ENCODE measurements around the gene DHH.
"Not testable (repeated sequence)": the region's sequence is repeated elsewhere in the genome, so short reads cannot be mapped to it uniquely, and the experiment has no call there.

The DHH gene

DNA sequence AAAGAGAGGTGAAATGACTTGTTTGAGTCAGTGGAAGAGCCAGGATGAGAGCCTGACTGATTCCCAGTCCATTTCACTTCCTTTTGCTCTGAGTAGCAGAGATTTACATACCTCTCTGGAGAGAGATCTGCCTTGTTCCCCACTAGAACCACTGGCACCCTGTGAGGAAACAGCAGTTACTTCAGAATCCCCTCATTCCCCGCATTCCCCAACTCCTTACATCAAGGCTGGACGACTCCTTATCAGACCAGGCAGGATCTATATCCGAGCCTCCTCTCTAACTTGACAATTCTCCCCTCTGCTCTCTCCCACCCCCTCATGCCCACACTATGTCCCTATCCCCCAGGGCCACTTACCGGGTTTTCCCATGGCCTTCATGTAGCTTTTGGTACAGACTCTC, 28.5 kb downstream of the DHH start:
- Mint-ChIP-seq H3K4me3 (no peak overlapping the region), H3K27ac (no peak overlapping the region), H3K36me3 (no peaks in the 10 kb centered on the region), H3K4me1 (peaks cover 30% of the 10 kb centered on the region), H3K27me3 (no peaks in the 10 kb centered on the region), H3K9me3 (no peaks in the 10 kb centered on the region)

- no peaks in the 10 kb centered on the region for H3K27me3 Mint-ChIP-seq
- H3K9me3 Mint-ChIP-seq, result no peaks in the 10 kb centered on the region
- H3K4me1 Mint-ChIP-seq, result peaks cover 25% of the 10 kb centered on the region
- no peak overlapping the region for H3K4me3 Mint-ChIP-seq
- no peaks in the 10 kb centered on the region for H3K36me3 Mint-ChIP-seq
- H3K27ac Mint-ChIP-seq, result no peak overlapping the region
Measured at GRCh38 chr12:49064767-49065152, 29.8 kb downstream of the DHH start.

- not testable (repeated sequence) for H3K27me3 Mint-ChIP-seq, H3K27ac Mint-ChIP-seq, H3K9me3 Mint-ChIP-seq, H3K36me3 Mint-ChIP-seq
- Mint-ChIP-seq H3K4me3 (peak overlapping the region; percentile 97), H3K4me1 (peaks cover 36% of the 10 kb centered on the region)
Measured at GRCh38 chr12:49061916-49062315, 32.7 kb downstream of the DHH start.

GRCh38 chr12:49061157-49061650, 33.4 kb downstream of the DHH start:
- Mint-ChIP-seq H3K36me3 (peaks cover 2% of the 10 kb centered on the region), H3K4me1 (peaks cover 43% of the 10 kb centered on the region)

GRCh38 chr12:49060237-49061156, 34.1 kb downstream of the DHH start, which contains the start of gene KMT2D:
TSS of gene KMT2D (minus strand) at chr12:49060794. CDS start at chr12:49055324, 5,470 bp downstream.
- Mint-ChIP-seq H3K9me3 (no peaks in the 10 kb centered on the region), H3K27ac (peak within 1 kb of the TSS; percentile 99), H3K4me1 (peaks cover 50% of the 10 kb centered on the region)

More at GRCh38 chr12:49061157-49061650, 33.4 kb downstream of the DHH start:
- Mint-ChIP-seq H3K27me3 (no peaks in the 10 kb centered on the region), H3K27ac (peak overlapping the region; percentile 99), H3K4me3 (peak overlapping the region; percentile 97), H3K9me3 (no peaks in the 10 kb centered on the region)

GRCh38 chr12:49059299-49060171, 35.1 kb downstream of the DHH start:
- Mint-ChIP-seq H3K36me3 (peaks cover 5% of the 10 kb centered on the region), H3K4me3 (peak overlapping the region; percentile 95), H3K27ac (peak overlapping the region; percentile 95), H3K27me3 (no peaks in the 10 kb centered on the region), H3K9me3 (no peaks in the 10 kb centered on the region), H3K4me1 (peaks cover 59% of the 10 kb centered on the region)

More at GRCh38 chr12:49060237-49061156, 34.1 kb downstream of the DHH start, which contains the start of gene KMT2D:
- H3K27me3 Mint-ChIP-seq, result no peaks in the 10 kb centered on the region
- H3K4me3 Mint-ChIP-seq, result peak within 1 kb of the TSS; percentile 97
- peaks cover 5% of the 10 kb centered on the region for H3K36me3 Mint-ChIP-seq

GRCh38 chr12:49059045-49059298, 35.6 kb downstream of the DHH start:
- Mint-ChIP-seq H3K27ac (peak overlapping the region; percentile 95), H3K4me1 (peaks cover 62% of the 10 kb centered on the region), H3K36me3 (peaks cover 5% of the 10 kb centered on the region), H3K4me3 (peak overlapping the region; percentile 95), H3K9me3 (no peaks in the 10 kb centered on the region), H3K27me3 (no peaks in the 10 kb centered on the region)

- Mint-ChIP-seq H3K27ac (peak overlapping the region; percentile 95), H3K27me3 (no peaks in the 10 kb centered on the region), H3K4me1 (peaks cover 58% of the 10 kb centered on the region), H3K9me3 (no peaks in the 10 kb centered on the region), H3K4me3 (peak overlapping the region; percentile 95), H3K36me3 (peaks cover 5% of the 10 kb centered on the region)
Measured at GRCh38 chr12:49058366-49059044, 36.1 kb downstream of the DHH start.

GRCh38 chr12:49057888-49058287, 36.7 kb downstream of the DHH start:
- H3K4me1 Mint-ChIP-seq, result peaks cover 61% of the 10 kb centered on the region
- H3K27ac Mint-ChIP-seq, result peak overlapping the region; percentile 95
- peaks cover 5% of the 10 kb centered on the region for H3K36me3 Mint-ChIP-seq
- H3K27me3 Mint-ChIP-seq, result no peaks in the 10 kb centered on the region
- peak overlapping the region; percentile 95 for H3K4me3 Mint-ChIP-seq
- H3K9me3 Mint-ChIP-seq, result no peaks in the 10 kb centered on the region

- Mint-ChIP-seq H3K4me1 (peaks cover 61% of the 10 kb centered on the region), H3K27me3 (no peaks in the 10 kb centered on the region), H3K36me3 (peaks cover 13% of the 10 kb centered on the region), H3K9me3 (no peaks in the 10 kb centered on the region), H3K4me3 (peak overlapping the region; percentile 95), H3K27ac (peak overlapping the region; percentile 86)
Measured at GRCh38 chr12:49055978-49056754, 38.4 kb downstream of the DHH start.

- H3K4me3 Mint-ChIP-seq, result no peak overlapping the region
- no peaks in the 10 kb centered on the region for H3K27me3 Mint-ChIP-seq
- H3K27ac Mint-ChIP-seq, result peak overlapping the region; percentile 5
- H3K4me1 Mint-ChIP-seq, result peaks cover 58% of the 10 kb centered on the region
- no peaks in the 10 kb centered on the region for H3K9me3 Mint-ChIP-seq
- peaks cover 13% of the 10 kb centered on the region for H3K36me3 Mint-ChIP-seq
Measured at GRCh38 chr12:49055092-49055491, 39.5 kb downstream of the DHH start.

DNA sequence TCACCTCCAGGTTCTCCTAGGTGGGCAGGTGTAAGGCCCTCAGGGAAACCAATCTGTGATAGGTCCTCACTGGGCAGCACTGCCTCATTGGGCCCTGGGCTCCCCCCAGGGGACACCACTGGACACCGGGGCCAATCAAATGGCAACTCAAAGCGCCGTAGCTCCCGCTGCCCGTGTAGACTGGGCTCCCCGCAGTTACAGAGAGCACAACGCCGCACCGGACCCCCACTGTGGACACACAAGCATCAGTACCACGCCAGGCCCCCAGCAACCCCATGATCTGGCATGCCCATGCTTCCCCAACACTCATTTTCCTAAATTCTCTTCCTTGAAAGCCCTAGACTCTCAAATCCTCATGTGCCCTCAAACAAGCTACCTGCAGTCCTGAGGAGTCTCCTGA, 40.1 kb downstream of the DHH start:
- Mint-ChIP-seq H3K36me3 (peaks cover 13% of the 10 kb centered on the region), H3K9me3 (no peaks in the 10 kb centered on the region), H3K4me1 (peaks cover 58% of the 10 kb centered on the region), H3K27ac (no peak overlapping the region), H3K27me3 (no peaks in the 10 kb centered on the region), H3K4me3 (no peak overlapping the region)

DNA sequence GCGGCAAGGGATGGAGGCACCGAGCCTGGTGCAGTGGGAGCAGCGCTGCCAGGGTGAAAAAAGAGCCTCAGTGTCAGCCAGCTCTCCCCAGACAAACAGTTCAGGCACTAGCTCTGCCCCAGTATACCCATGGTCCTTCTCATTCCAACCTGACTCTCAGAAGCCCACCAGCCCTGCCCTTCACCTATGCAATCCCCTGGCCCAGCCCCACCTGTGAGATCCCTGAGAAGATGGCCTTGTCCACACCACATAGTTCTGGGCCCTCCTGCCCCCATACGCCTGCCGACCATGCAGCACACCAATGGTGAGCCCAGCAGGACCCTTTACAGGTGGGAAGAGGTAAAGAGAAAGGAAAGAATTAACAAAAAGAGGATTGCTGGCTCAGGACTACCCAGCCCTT, 40.5 kb downstream of the DHH start:
- peaks cover 11% of the 10 kb centered on the region for H3K36me3 Mint-ChIP-seq
- H3K4me3 Mint-ChIP-seq, result no peak overlapping the region
- H3K27me3 Mint-ChIP-seq, result no peaks in the 10 kb centered on the region
- H3K9me3 Mint-ChIP-seq, result no peaks in the 10 kb centered on the region
- peaks cover 58% of the 10 kb centered on the region for H3K4me1 Mint-ChIP-seq
- no peak overlapping the region for H3K27ac Mint-ChIP-seq

DNA sequence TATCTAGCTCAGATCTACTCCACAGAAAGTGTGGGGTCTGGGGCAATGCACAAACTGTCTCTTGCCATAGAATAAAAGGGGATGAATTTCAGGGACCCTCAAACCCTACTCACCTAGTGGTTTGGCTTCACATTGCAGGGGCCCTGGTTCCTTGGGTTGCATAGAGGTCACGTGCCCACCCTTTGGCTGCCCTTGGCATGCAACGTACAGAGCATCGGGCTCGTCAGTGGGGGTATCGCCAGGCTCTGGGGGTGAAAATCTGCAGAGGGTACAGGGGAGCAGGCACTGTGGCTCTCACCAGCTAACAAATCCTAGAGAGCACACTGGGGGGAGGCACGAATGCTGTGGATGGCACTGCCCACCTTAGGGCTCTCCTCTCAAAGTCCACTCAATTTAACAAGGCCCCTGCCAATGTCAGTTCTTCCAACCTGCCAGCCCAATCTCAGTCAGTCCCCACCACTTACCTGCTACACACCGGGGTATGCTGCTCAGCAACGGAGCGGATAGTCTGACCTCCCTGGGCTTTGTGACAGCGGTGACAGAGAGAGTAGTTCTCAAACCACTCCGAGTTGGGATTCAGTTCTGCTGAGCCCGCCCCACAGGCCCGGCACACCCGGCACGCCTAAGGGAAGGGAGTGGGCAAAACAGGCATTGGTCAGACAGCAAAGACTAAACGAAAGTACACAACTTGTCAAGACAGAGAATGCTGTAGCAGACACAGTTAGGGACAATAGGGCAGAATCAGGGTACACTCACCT, 42.0 kb downstream of the DHH start:
- Mint-ChIP-seq H3K27me3 (no peaks in the 10 kb centered on the region), H3K27ac (no peak overlapping the region), H3K36me3 (peaks cover 17% of the 10 kb centered on the region), H3K4me3 (no peak overlapping the region), H3K4me1 (peaks cover 43% of the 10 kb centered on the region), H3K9me3 (no peaks in the 10 kb centered on the region)

Data from activated naive CD4-positive, alpha-beta T cell treated with anti-CD3 and anti-CD28 coated beads, Interleukin-2, amount 50 U/mL, for 24 hours (primary cell).